HG02973 (cell line): Measurements from ENCODE around the gene ITIH6.
"Not testable (repeated sequence)": the region's sequence is repeated elsewhere in the genome, so short reads cannot be mapped to it uniquely, and the experiment has no call there.

Source experiments
- ATAC-seq: cut with Tn5 transposase; IDR thresholded peaks from one replicate; pipeline ENCODE4 v1.9.1; 2021; ENCODE audit warnings: moderate library complexity; ENCODE audit not compliant: unreplicated experiment

Gene ITIH6

GRCh38 chrX:54798137-54798536 lies at the start of gene ITIH6:
ITIH6 (minus strand) TSS chrX:54798255; CDS start chrX:54798210, 45 bp downstream.
- no peak for ATAC-seq

GRCh38 chrX:54847700-54848099 lies 49.6 kb upstream of the ITIH6 start:
- not testable (repeated sequence) for ATAC-seq

GRCh38 chrX:54843050-54843449 lies 45.0 kb upstream of the ITIH6 start:
- no peak for ATAC-seq

- ATAC-seq, result no peak
Measured at GRCh38 chrX:54842607-54843006, 44.6 kb upstream of the ITIH6 start.

GRCh38 chrX:54841184-54841874 lies 43.3 kb upstream of the ITIH6 start:
- ATAC-seq, result not testable (repeated sequence)

GRCh38 chrX:54838583-54838982 lies 40.5 kb upstream of the ITIH6 start:
- no peak for ATAC-seq

GRCh38 chrX:54826598-54826997 lies 28.5 kb upstream of the ITIH6 start:
- no peak for ATAC-seq

GRCh38 chrX:54825716-54826438 lies 27.8 kb upstream of the ITIH6 start:
- ATAC-seq, result no peak

- no peak for ATAC-seq
Measured at GRCh38 chrX:54824722-54825121, 26.7 kb upstream of the ITIH6 start.

GRCh38 chrX:54824195-54824594 lies 26.1 kb upstream of the ITIH6 start:
- no peak for ATAC-seq

- ATAC-seq, result no peak
Measured at GRCh38 chrX:54821310-54821709, 23.3 kb upstream of the ITIH6 start.

- no peak for ATAC-seq
Measured at GRCh38 chrX:54820737-54821136, 22.7 kb upstream of the ITIH6 start.

- no peak for ATAC-seq
Measured at GRCh38 chrX:54819201-54819600, 21.1 kb upstream of the ITIH6 start.

GRCh38 chrX:54818221-54818620 lies 20.2 kb upstream of the ITIH6 start:
- no peak for ATAC-seq

GRCh38 chrX:54817220-54817820 lies 19.3 kb upstream of the ITIH6 start:
- no peak for ATAC-seq

GRCh38 chrX:54812306-54812705 lies 14.3 kb upstream of the ITIH6 start:
- no peak for ATAC-seq

GRCh38 chrX:54811301-54811885 lies 13.3 kb upstream of the ITIH6 start:
- no peak for ATAC-seq

- ATAC-seq, result no peak
Measured at GRCh38 chrX:54810532-54810931, 12.5 kb upstream of the ITIH6 start.

GRCh38 chrX:54808605-54809483 lies 10.8 kb upstream of the ITIH6 start:
- peak; percentile 85 for ATAC-seq

- no peak for ATAC-seq
Measured at GRCh38 chrX:54808109-54808604, 10.1 kb upstream of the ITIH6 start.
